HG03175 (cell line): ENCODE results near the gene LYSMD1.
"Not testable (repeated sequence)": the region's sequence is repeated elsewhere in the genome, so short reads cannot be mapped to it uniquely, and the experiment has no call there.

Source experiments
- ATAC-seq: cut with Tn5 transposase; IDR thresholded peaks from one replicate; pipeline ENCODE4 v1.9.1; 2021; ENCODE audit warnings: mild to moderate bottlenecking, moderate library complexity; ENCODE audit not compliant: unreplicated experiment

The LYSMD1 gene, protein sequence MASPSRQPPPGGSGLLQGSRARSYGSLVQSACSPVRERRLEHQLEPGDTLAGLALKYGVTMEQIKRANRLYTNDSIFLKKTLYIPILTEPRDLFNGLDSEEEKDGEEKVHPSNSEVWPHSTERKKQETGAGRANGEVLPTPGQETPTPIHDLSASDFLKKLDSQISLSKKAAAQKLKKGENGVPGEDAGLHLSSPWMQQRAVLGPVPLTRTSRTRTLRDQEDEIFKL

DNA sequence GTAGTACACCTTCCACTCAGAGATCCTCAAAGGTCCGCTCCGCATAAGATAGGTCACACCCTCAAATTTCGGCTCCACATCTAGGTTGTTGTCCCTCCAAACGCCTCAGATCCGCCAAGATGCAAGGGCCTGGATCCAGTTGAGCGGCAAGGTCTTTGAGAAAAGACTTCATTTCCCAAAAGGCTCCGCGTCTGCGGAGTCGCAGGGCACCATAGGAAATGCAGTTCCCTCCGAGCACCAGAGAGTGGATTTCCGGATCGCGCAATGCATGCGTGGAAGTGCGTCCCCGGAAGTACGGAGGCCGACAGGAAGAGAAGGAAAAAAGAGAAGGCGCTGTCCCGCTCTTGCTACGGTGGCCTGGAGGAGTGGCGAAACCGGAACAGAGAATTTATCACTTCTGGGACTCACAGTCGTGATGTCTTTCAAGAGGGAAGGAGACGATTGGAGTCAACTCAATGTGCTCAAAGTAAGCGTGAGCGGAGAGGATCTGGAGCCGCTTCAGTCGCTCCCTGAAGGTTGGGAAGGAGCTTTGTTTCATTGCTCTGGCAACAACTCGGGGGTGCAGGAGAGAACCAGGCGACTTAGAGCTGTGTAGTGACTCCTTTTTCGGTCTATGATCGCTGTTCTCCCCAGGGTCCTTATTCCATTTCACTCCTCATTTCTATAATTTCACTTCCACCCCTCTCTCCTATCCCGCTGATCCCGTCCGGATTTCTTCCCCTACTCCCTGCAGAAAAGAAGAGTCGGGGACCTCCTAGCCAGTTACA is at the start of gene LYSMD1, which contains the start of gene SCNM1:
TSS of gene LYSMD1 (minus strand) at position 165 of the 767 bp plus-strand sequence. CDS start 644 bp downstream, outside the sequence.
TSS of gene SCNM1 (plus strand) at position 407 of the 767 bp plus-strand sequence. CDS start at position 416, 9 bp downstream.
- ATAC-seq: peak; percentile 92

DNA sequence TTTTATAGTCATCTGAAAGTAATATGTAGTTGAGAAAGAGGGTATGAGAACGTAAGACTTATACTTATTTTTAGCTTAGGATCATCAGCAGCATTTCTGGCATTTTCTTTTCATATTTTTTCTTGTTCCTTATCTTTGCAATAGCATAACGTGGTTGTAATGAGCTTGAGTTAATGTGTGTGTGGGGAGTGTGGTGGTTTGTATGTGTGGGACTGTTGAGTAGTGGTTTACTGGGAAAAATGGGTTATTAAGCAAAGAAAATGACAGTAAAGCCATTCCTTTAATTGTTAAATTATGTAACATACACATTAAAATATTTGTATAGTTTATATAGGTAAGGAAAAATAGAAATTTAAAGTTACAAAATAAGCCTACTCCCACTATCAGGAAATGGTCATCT is 47.9 kb upstream of the LYSMD1 start:
- no peak for ATAC-seq

DNA sequence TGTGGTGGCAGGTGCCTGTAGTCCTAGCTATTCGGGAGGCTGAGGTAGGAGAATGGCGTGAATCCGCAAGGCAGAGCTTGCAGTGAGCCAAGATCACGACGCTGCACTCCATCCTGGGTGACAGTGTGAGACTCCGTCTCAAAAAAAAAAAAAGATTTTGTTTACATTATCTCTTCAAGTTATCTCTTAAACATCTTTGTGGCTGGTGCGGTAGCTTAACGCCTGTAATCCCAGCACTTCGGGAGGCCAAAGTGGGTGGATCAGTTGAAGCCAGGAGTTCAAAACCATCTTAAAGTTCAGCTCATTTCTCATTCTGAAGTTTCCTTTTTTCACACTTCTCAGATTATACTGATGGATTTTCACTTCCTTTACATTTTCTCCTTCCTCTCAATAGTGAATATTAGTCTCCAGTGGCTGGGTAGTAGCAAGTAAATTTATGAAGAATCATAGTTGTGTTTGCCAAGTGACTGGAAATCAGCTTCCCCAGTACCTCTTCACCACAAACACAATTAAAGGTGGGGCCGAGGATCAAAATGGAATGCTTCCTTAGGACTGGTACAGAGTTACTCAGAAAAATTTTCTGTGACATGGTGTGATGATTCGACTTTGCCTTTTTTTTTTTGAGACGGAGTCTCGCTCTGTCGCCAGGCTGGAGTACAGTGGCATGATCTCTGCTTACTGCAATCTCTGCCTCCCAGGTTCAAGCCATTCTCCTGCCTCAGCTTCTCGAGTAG is 46.4 kb upstream of the LYSMD1 start:
- ATAC-seq: no peak

DNA sequence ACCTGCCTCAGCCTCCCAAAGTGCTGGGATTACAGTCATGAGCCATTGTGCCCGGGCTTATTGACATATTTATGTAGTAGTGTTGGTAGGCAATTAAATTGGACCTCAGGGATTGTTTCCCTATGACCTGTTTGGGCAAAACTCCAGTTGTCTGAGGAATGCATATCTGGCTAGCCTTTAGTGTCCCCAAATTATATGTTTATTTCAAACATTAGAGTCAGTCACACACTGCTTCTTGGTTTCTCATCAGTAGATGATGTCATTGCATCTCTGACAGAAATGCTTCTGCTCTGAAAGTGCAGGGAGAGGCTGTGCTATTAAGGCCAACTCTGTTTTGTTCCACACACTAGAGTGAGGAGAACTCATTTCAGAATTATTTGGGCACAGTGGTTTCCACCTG is 45.1 kb upstream of the LYSMD1 start:
- ATAC-seq: no peak

DNA sequence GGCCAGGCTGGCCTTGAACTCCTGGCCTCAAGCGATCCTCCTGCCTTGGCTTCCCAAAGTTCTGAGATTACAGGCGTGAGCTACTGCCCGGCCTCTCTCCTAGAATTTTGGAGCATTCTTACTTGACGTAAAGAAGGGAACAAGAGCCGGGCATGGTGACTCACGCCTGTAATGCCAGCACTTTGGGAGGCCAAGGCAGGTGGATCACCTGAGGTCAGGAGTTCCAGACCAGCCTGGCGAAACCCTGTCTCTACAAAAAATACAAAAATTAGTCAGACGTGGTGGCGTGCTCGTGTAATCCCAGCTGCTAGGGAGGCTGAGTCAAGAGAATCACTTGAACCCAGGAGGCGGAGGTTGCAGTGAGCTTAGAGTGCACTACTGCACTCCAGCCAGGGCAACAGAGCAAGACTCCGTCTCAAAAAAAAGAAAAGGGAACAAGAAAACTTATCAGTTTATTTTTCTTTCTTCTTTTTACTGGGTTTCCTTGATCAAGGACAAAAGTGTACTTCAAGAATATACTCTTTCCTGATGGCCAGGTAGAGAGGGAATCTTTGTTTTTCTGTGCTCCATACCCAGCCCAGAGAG is 39.8 kb upstream of the LYSMD1 start:
- not testable (repeated sequence) for ATAC-seq

DNA sequence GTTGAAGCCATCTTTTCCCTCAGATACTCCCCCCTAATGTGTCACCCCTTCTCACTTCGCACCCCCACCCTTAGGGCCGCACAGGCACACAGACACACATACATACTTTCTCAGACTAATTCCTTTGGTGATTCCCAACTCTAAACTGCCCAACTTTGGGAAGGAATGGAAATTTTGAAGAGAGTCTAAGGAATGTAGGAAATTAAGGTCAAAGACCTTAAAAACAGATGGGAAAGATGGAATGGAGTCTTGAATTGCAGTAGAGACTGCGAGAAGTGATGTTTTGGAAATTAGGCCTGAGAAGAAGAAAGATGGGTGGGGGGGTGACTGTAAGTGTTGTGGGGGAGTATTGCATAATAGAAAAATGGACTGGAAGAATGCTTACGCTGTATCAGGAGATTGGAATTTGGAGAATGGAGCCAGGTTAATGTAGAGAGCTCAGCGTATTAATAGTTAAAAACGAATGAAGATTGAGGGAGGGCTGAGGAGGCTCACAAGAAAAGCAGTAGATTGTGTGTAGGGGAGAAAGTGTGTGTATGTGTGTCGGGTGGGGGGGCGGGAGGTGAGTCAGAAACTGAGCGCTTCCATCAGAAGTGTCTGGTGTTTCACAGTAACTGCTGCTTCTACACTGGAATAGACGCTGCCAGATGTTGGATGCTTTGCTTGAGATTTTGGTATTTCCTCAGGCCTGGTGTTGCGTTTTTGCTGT is 34.3 kb upstream of the LYSMD1 start:
- no peak for ATAC-seq

DNA sequence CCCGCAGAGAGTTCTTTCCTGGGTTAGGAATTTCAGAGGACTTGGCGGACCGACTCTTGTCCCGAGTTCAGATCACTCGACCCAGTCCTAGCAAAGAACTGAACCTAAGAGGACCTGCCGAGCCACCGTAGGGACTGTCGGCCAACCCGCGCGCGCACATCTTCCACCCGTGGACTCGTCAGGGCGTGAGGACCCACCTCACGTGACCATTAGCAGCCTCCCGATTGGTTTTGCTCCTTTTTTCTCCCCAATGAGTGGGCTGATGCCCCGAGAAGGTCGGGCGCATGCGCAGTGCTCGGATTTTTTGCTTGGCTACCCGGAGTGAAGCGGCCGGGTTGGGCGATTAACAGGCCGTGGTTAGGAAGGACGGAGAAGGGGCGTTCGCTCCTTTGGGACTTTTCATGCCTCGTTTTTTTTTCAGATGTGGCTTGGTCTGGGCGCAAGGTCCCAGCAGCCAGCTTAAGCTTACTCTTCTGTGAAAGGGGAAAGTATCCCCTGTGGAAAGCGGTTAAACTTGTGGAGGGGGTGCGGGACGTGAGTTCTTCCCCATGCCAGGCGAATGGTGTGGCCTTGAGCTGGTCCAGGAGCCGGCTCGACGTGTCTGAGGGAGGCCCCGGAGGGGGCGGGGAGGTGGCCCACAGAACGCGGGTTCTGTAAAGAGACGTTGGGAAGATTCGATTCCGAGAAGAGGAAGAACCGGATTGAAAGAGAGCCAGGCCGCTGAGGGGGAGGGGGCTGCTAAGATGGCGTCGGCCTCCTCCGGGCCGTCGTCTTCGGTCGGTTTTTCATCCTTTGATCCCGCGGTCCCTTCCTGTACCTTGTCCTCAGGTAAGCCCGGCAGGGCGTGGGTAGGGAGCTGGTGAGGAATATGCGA is 32.8 kb upstream of the LYSMD1 start, which contains the start of gene PIP5K1A:
TSS of gene PIP5K1A (plus strand) at position 299 of the 874 bp plus-strand sequence. CDS start at position 744, 445 bp downstream.
- ATAC-seq: peak; percentile 82

DNA sequence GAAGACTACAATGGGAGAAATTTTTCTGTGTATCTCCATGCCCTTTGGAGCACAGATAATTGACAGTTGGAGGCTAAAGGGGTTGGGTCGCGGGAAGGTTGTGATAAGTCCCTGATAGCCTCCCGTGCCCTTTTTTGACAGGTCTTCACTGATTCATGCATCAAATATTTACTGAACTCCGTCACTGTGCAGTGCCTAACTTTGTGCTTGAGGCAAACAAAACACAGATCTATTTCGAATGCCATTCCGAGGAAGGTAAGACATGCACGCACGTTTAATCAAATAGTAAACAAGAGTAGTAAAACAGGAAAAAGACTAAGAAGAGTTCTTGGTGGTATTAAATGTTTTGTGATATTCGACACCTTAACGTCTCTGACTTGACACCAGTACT is 32.2 kb upstream of the LYSMD1 start:
- no peak for ATAC-seq

DNA sequence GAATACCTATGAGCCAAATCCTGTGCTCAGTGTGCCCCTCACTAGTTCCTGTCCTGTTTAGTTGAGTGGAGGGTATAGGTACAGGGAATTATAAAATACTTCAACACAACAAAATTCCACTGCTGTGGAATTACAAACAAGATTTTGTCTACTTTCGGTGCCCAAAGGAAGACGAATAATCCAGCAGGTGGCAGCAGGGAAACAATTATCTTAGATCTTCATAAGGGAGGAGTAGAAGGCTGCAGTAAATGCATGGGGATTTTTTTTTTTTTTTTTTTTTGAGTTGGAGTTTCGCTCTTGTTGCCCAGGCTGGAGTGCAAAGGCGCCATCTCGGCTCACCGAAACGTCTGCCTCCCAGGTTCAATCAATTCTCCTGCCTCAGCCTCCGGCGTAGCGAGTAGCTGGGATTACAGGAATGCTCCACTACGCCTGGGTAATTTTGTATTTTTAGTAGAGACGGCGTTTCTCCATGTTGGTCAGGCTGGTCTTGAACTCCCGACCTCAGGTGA is 30.6 kb upstream of the LYSMD1 start:
- ATAC-seq: no peak

DNA sequence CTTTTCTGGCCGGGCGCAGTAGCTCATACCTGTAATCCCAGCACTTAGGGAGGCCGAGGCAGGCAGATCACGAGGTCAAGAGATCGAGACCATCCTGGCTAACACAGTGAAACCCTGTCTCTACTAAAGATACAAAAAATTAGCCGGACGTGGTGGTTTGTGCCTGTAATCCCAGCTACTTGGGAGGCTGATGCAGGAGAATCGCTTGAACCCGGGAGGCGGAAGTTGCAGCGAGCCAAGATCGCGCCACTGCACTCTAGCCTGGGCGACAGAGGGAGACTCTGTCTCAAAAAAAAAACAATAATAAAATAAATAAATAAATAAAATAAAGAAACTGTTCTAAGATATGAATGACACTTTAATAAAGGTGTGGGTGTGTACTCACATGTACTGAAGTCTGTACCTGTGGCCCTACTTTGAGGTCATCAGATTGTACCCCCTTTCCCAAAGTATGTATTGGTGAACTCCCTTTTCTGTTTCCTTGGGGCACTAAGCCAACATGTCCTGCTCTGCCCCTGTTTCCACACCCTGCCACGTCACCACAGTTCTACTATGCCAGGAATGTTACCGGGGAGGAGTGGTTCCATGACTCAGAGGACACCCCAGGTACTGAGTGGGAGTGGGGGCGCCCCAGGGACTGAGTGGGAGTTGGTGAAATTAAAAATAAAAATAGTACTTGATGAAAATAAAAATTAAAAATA is 29.3 kb upstream of the LYSMD1 start:
- not testable (repeated sequence) for ATAC-seq

DNA sequence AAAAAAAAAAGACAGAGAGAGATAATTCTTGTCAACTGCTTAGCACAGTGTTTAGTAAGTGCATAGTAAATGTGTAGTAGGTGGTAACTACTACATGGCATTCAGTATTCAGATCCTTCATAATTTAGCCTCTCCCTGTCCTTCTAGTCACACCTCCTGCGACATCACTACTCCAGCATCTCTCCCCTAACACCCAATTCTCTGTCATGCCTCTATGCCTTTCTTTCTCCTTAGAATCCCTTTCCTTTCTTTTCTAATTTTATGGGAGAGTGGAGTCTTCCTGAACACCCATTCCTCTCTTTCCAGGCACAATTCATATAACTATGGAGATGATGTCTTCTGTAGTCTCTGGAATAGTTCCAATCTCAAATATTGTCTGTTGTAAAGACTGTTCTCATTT is 28.2 kb upstream of the LYSMD1 start:
- ATAC-seq: no peak

DNA sequence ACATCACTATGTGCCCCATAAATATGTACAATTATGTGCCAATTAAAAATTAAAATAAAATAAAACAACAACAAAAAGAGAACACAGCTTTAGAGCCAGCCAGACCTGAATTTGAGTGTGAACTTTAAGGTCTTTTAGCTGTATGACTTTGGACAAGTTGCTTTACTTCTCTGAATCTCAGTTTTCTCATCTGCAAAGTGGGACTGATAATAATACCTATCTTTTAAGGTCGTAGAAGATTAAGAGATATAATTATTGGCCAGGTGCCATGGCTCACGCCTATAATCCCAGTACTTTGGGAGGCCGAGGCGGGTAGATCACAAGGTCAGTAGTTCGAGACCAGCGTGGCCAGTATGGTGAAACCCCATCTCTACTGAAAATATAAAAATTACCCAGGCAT is 27.6 kb upstream of the LYSMD1 start:
- no peak for ATAC-seq

DNA sequence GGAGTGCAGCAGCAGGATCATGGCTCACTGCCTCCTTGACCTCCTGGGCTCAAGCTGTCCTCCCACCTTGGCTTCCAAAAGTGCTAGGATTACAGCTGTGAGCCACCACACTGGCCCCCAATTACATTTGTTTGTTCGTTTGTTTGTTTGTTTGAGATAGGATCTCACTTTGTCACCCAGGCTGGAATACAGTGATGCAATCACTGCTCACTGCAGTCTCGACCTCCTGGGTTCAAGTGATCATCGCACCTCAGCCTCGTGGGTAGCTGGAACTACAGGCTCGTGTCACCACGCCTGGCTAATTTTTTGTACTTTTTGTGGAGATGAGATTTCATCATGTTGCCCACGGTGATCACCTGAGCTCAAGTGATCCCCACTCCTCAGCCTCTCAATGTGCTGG is 26.3 kb upstream of the LYSMD1 start:
- no peak for ATAC-seq

DNA sequence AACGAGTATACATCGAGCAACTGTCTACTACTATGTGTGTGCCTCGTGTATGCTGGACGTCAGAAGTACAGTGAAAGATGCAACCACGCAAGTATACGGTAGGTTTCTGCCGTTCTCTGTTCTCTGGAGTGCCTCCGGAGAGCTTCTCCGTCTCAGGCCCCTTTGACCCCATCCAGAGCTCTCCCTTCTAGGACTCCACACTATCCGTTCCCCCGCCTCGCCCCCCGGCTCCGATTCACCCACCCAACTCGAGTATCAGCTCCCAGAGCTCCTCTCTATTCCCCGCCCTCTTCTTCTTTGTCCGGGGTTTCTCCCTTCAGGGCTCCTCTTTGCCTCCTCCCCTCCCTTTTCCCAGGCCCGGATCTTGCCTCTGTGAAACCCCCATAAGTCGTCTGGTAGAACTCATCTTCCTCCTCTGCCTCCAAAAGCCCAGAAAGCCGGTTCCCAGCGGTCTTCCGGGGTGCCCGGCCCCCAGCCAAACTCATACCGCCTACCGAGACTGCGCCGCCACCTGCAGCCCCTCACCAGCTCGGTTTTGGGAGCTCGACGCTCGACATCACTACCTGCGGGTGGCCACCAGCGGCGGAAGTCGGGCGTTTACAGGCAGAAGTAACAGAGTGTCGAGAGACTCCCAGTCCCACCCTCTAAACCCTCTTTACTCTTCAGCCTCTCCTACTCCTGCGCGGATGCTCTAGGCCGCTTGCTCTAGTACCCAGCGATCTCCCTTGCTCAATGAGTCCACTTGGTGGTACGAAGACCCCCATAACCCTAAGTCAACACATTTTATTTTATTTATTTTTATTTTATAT is 24.1 kb upstream of the LYSMD1 start, which contains the start of gene VPS72:
TSS of gene VPS72 (minus strand) at position 561 of the 809 bp plus-strand sequence. CDS start at position 485, 76 bp downstream.
- ATAC-seq: peak; percentile 89

DNA sequence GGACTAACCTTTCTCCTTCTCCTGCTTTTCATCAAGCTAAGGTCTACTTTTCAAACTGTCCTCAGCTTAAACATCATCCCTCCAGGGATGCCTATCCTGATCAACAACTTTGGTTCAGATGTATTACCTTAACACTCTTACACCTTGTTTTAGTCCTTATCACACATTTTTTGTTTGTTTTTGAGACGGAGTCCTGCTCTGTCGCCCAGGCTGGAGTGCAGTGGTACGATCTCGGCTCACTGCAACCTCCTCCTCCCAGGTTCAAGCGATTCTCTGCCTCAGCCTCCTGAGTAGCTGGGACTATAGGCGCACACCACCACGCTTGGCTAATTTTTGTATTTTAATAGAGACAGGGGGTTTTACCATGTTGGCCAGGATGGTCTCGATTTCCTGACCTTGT is 23.0 kb upstream of the LYSMD1 start:
- not testable (repeated sequence) for ATAC-seq

DNA sequence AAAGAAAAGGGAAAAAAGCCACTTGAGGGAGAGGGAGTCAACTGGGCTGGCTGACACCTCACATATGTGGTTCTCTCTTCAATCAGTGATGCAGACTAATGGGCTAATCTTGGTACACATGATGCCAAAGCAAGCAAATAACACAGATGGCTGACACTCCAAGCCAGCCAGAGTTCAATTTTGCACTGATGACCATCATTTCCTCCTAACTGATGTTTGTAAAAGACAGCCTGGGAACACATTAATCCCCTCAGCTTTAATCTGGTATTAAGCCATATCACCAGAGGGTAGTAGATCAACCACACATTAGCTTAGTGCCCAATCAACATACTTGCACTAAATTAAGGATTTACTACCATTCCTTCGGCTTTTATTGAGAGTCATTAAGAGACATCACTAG is 21.5 kb upstream of the LYSMD1 start:
- no peak for ATAC-seq

DNA sequence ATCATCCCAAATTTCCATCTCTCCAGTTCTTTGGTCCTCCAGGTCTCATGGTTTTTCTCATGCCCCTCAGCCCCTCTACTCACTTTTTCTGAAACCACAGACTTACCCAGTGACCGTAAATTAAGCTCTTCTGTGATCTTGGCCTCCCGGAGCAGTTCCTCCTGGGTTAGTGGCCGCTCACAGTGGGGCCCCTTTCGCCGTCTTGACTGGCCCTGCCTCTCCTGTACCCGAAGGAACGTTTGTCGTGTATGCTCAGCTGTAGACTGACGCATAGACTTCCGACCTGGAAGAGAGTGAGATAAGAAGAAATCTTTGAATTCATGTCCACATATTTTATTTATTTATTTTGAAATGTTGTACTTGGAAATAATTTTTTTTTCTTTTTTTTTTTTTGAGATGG is 18.5 kb upstream of the LYSMD1 start:
- no peak for ATAC-seq
